Peyer's patch (tissue), 4 donors: ENCODE results near the gene CLCF1. TPM values are rescaled to one million over a fixed set of nuclear protein-coding genes. Genes with fewer than 3 reads are reported as not detected.

Experiments
- DNase-seq, 3 donors: peaks; one replicate each; pipeline ENCODE4 v3.0.0-alpha.2; 2017 to 2019
- H3K27ac ChIP-seq, 4 donors: fragments of 200-600 bp; sonication (generic); one replicate each; pipeline ENCODE4 v1.5.1; 2016 to 2019
- H3K27me3 ChIP-seq, 2 donors: fragments of 200-600 bp; sonication (generic); one replicate each; pipeline ENCODE4 v1.5.1; 2019
- H3K36me3 ChIP-seq, 3 donors: fragments of 200-600 bp; sonication (generic); one replicate each; pipeline ENCODE4 v1.5.1; 2016 to 2019
- H3K4me1 ChIP-seq, 4 donors: fragments of 200-600 bp; sonication (generic); one replicate each; pipeline ENCODE4 v1.5.1; 2016 to 2019
- H3K4me3 ChIP-seq, 4 donors: fragments of 200-600 bp; sonication (generic); 1 replicate in 3 of 4; 2 replicates in 1 of 4; pipeline ENCODE4 v1.5.1; 2016 to 2019; ENCODE audit warnings: mild to moderate bottlenecking in 1 of 4
- H3K9me3 ChIP-seq, 4 donors: fragments of 200-600 bp; sonication (generic); one replicate each; pipeline ENCODE4 v1.5.1; 2016 to 2019; ENCODE audit warnings: mild to moderate bottlenecking in 1 of 4
- CTCF ChIP-seq, 6 experiments: fragments of 450-650 bp in 4 of 6; fragments of 200-600 bp in 2 of 6; sonication (generic) in 1 of 6; IDR thresholded peaks; one replicate each; pipeline ENCODE4 v1.5.1; 2017 to 2019; ENCODE audit warnings: antibody characterized with exemption in 6 of 6, mild to moderate bottlenecking in 3 of 6, moderate library complexity in 1 of 6
- POLR2A ChIP-seq, 2 donors: fragments of 450-650 bp; IDR thresholded peaks; one replicate each; pipeline ENCODE4 v1.5.1; 2017; ENCODE audit warnings: antibody characterized with exemption in 2 of 2, mild to moderate bottlenecking in 2 of 2, moderate library complexity in 2 of 2
- total RNA-seq, 4 donors: library from RNA; depleted of rRNA; stranded (reverse); fragments of >200 nt; gene quantifications; one replicate each; pipeline ENCODE4 v1.1.0, GENCODE V29; 2016

CLCF1 gene
- total RNA-seq, 4 donors from 2014 or later = 1.2 to 14.9 (median 7.5) TPM

DNA sequence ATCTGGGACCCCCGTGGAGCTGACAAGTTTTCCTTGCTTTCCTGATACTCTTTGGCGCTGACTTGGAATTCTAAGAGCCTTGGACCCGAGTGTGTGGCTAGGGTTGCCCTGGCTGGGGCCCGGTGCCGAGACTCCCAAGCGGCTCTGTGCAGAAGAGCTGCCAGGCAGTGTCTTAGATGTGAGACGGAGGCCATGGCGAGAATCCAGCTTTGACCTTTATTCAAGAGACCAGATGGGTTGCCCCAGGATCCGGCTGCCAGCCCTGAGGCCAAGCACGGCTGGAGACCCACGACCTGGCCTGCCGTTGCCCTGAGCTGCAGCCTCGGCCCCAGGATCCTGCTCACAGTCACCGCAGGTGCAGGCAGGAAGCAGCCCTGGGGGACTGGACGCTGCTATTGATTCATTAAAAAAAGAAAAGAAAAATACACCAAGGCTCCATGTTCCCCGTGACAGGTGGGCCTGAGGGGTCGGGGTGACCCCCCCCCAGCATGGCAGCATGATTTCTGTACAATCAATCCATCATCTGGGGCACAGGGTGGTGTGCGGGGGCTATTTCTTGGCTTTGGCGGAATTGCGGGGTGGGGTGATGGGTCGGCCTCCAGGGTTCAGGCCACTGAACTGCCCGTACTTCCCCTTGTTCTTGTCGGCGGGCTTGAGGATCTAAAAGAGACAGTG, 24.7 kb upstream of the CLCF1 start:
- peak in 1 of 3 donors; percentile 49 for DNase-seq
- Histone ChIP-seq H3K4me3 (no peak overlapping the region), H3K27me3 (no peaks in the 10 kb centered on the region), H3K4me1 (peaks cover 0 to 50% (median 25%) of the 10 kb centered on the region in 4 donors), H3K27ac (no peak overlapping the region), H3K9me3 (no peaks in the 10 kb centered on the region), H3K36me3 (peaks cover 0 to 56% (median 0%) of the 10 kb centered on the region in 3 donors)
- TF ChIP-seq POLR2A (IDR thresholded peaks at IDR 0.05) (no peak), CTCF (IDR thresholded peaks at IDR 0.05) (no peak)

GRCh38 chr11:67397536-67397935, 24.1 kb upstream of the CLCF1 start:
- no peak for TF ChIP-seq CTCF (IDR thresholded peaks at IDR 0.05)
- Histone ChIP-seq H3K4me1 (peaks cover 0 to 49% (median 21%) of the 10 kb centered on the region in 4 donors), H3K36me3 (peaks cover 0 to 56% (median 0%) of the 10 kb centered on the region in 3 donors), H3K4me3 (no peak overlapping the region), H3K27me3 (no peaks in the 10 kb centered on the region), H3K9me3 (no peaks in the 10 kb centered on the region), H3K27ac (no peak overlapping the region)
- DNase-seq = peak in 1 of 3 donors; percentile 46

- TF ChIP-seq CTCF (IDR thresholded peaks at IDR 0.05) (no peak), POLR2A (IDR thresholded peaks at IDR 0.05) (no peak)
- DNase-seq = peak in 1 of 3 donors; percentile 49
- H3K4me1 ChIP-seq = peaks cover 0 to 47% (median 19%) of the 10 kb centered on the region in 4 donors
- no peak overlapping the region for H3K4me3 ChIP-seq
- H3K9me3 ChIP-seq = no peaks in the 10 kb centered on the region
- H3K36me3 ChIP-seq = peaks cover 0 to 56% (median 0%) of the 10 kb centered on the region in 3 donors
- peak overlapping the region in 2 of 4 donors; percentile 12 to 27 for H3K27ac ChIP-seq
- H3K27me3 ChIP-seq = no peaks in the 10 kb centered on the region
Observed at GRCh38 chr11:67396587-67397389, 23.4 kb upstream of the CLCF1 start.

DNA sequence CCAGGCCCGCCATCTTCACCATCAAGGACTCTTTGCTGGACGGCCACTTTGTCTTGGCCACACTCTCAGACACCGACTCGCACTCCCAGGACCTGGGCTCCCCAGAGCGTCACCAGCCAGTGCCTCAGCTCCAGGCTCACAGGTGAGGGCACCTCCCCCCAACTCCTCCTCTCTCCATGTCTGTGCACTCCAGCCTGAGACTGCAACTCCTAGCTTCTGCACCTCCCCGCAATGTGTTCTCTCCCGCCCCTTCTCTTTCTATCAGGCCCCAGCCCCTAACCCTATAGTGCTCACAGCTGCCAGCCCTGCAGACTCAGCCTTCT, 22.8 kb upstream of the CLCF1 start:
- Histone ChIP-seq H3K36me3 (peaks cover 0 to 56% (median 0%) of the 10 kb centered on the region in 3 donors), H3K4me1 (peaks cover 0 to 47% (median 19%) of the 10 kb centered on the region in 4 donors), H3K27me3 (no peaks in the 10 kb centered on the region), H3K4me3 (no peak overlapping the region), H3K9me3 (no peaks in the 10 kb centered on the region), H3K27ac (peak overlapping the region in 1 of 4 donors; percentile 12)
- peak in 1 of 3 donors; percentile 43 for DNase-seq
- no peak for TF ChIP-seq CTCF (IDR thresholded peaks at IDR 0.05)
- TF ChIP-seq POLR2A (IDR thresholded peaks at IDR 0.05) = no peak

DNA sequence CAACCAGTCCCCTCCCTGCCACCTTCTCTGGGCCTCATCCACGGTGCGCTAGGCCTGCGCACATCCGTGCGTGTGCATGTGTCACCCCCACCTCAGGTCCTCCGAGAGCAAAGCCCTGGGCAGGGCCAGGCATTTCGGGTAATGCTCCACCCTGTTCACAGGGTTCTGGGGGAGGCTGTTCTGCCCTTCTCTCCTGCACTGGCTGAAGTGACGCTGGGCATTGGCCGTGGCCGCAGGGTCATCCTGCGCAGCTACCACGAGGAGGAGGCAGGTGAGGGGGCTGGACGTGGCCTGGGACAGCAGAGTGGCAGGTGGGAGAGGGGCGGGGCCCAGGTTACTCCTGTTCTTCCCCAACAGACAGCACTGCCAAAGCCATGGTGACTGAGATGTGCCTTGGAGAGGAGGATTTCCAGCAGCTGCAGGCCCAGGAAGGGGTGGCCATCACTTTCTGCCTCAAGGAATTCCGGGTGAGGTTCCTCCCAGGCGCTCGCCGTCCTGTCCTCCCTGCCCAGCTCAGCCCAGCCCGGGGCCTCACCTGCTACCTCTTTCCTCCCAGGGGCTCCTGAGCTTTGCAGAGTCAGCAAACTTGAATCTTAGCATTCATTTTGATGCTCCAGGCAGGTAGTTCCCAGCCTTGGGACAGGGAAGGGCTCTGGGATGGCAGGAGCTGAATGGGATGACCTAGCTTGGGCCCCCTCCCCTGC, 22.3 kb upstream of the CLCF1 start:
- DNase-seq = peak in 1 of 3 donors; percentile 45
- Histone ChIP-seq H3K27ac (peak overlapping the region in 1 of 4 donors; percentile 12), H3K36me3 (peaks cover 0 to 56% (median 0%) of the 10 kb centered on the region in 3 donors), H3K9me3 (no peaks in the 10 kb centered on the region), H3K27me3 (no peaks in the 10 kb centered on the region), H3K4me1 (peaks cover 0 to 50% (median 20%) of the 10 kb centered on the region in 4 donors), H3K4me3 (no peak overlapping the region)
- TF ChIP-seq CTCF (IDR thresholded peaks at IDR 0.05) (no peak), POLR2A (IDR thresholded peaks at IDR 0.05) (no peak)
